ENCODE measurements around the gene ADI1. TPM values are rescaled to one million over a fixed set of nuclear protein-coding genes. Genes with fewer than 3 reads are reported as not detected.
A peak's percentile ranks its signal among the peaks of the same experiment; 100 is the strongest.

ADI1 gene, protein sequence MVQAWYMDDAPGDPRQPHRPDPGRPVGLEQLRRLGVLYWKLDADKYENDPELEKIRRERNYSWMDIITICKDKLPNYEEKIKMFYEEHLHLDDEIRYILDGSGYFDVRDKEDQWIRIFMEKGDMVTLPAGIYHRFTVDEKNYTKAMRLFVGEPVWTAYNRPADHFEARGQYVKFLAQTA
- 43.2 and 45.6 TPM in 2 replicates for polyA plus RNA-seq (2014; cell fraction: cytosol; rRNA removed)
- polyA plus RNA-seq (2014; cell fraction: nucleus; rRNA removed), result 43.4 and 47.2 TPM in 2 replicates

DNA sequence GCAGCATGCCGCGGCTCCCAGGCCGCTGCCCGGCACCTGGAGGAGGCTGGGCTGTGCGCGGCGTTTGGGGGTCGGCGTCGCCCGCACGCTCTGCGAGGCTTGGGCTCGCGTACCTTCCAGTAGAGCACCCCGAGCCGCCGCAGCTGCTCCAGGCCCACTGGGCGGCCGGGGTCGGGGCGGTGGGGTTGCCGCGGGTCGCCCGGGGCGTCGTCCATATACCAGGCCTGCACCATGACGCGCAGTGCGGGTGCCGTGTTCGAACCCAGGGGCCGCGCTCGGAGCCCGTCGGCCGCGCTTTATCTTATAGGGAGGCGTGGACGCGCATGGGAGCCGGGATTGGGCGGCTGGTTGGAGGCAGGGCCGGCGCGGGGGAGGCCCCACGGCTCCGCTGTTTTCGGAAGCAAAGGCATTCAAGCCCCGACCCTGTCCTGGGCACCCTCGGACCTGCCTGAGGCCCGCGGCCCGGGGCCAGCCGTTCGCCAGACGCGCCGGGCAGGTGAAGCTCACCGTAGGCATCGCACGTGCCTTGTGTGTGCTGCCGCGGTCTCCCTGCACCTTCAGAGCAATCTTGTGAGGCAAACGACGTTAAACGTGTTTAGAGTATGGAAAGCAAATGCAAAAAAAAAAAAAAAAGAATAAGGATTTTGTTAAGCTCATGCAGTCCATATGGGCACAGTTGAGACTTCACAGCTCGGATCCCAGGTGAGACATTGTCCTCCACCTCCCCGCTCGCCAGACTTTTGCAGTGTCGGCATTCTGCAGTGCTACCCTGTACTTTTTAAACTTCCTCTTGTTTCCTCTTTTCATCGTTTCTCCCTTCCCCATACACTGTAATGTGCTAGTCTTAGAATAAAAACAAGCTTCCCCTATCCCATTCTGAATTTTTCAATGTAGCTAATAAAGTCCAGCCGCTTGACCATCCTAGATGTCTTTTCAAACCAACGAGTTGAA, at the start of gene ADI1:
Gene ADI1, minus strand, starts transcription at position 277 of the 951 bp plus-strand sequence. Its CDS starts 44 bp downstream, at position 233.
- peak; percentile 85 for DNase-seq (ENCODE audit: low spot score)

DNA sequence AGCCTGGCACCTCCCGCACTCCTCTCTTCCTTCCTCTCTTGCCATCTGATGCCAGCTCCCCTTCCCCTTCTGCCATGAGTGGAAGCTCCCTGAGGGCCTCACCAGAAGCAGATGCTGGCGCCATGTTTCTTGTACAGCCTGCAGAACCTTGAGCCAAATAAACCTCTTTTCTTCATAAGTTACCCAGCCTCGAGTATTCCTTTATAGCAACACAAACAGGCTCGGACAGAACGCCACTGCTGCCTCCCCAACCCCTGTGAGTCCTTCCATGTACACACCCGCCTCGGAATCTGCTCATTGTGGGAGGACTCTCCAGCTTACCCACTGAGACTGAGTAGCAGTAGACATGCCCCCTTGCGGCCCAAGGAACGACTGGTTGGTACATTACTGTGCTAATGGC, 47.5 kb upstream of the ADI1 start:
- DNase-seq (ENCODE audit: low spot score), result no peak

DNA sequence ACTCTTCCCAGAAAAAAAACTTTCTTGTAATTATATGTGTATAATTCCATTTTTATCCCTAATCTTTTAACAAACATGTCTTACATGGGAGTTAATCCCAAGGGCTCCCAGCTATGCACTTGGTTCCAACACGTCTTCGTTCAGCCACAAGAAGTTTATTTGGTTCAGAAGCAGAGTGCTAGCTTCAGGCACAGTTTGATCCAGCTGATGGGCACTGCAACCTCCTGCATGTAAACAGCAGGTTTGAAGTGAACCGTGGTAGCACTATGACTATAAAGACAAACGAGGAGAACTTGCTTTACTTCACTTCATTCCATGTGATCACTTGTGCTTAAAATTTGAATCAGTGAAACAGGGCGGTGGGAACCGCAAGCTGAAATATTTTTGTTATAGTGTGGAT, 45.8 kb upstream of the ADI1 start:
- DNase-seq (ENCODE audit: low spot score), result no peak

DNA sequence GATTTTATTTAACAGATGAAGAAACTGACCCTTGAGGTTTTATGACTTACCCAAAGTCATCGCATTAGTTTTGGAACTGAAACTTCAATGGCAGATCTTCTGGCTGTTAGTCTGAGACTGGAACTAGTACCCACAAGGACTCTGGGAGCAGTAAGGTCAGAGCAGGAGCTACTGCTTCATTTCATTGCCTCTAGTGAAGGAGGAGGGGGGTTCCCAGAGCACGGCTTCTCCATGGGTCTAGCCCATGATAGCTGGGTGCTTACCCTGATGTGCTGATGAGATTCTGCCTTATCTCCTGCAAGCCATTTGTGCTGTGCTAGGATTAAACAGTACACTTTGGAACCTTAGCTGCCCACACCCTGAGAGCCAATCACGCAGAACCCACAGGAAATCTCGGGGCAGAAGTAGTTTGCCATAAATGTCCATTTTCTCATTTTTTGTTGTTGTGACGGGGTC, 44.2 kb upstream of the ADI1 start:
- no peak for DNase-seq (ENCODE audit: low spot score)

DNA sequence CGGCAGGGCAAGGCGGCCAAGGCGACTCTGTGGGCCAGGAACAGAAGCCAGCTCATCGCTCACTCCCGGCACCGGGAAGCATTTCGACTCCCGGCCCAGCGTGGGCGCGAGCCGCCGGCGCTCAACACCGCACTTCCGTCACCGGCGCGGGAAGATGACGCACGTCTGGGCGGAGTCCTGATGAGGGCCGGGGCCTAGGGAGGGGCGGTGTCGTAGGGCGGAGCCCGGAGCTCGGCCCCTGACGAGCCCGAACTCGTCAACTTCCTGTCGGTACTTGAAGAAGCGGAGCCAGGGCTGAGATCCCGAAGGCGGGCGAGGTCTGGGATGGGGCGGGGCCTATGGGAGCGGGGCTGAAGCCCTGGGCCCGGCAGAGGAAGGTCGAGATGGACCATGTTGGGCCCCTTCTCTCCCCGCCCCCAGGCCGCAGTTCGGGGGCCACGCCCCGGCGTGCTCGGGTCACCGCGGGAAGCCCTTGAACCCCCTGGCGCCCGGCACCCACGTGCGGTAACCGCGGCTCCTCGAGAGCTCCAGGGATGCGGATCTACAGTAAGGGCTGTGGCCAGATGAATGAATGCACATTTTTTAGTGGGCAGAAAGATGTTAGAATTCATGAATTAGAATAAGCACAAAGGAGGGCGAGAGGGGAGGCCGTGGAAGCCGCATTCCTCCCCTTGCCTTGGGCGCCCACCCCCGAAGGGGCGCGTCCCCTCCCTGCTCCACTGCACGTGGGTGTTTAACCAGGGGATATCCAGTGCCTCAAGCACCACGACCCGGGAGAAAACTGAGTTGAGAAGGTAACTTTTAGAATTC, 39.1 kb upstream of the ADI1 start, which contains the start of gene RNASEH1:
Gene RNASEH1, minus strand, starts transcription at position 129 of the 810 bp plus-strand sequence. Its CDS starts 73 bp downstream, at position 56.
- DNase-seq (ENCODE audit: low spot score), result peak; percentile 99

DNA sequence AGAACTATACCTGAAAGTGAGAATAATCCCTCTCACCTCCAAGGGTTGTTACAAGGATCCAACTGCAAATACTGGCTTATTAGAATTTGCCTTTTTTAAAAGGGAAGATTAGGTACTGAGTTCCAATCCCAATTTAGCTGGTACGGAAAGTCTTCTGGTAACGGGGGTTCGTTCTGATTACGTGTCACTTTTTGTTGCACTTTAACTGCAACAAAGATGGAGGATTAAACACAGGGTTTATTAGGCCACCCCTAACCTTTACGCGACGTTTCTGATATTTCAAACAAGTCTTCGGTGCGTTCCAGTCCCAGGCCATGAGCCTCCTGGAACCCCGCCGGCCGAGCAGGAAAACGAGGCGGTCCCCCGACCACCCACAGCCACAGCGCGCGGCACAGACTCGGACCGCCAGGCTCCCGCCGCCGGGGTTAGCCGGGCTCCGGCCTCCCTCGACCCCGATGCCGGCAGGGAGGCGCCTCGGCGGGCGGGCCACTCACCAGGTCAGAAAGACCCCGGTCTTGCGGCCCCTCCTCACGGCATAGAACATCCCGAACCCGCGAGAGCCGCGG, 38.4 kb upstream of the ADI1 start:
- DNase-seq (ENCODE audit: low spot score), result no peak

DNA sequence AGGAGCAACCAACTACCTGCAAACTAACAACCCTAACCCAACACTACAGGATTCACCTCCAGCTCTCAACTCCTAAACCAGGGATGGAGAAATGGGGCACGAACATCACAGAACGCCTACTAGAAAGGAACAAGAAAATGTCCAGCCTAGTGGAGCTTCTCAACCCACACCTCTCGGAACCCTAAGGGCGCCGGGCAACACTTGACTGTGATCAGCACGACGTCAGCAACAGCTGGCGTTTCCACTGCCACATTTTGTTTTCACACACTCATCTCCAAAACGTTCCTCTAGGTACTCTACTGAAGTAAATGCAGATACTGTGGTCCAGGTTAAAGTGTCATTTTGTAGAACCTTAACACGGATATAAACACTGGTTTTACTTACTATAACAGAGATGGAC, 34.6 kb upstream of the ADI1 start:
- DNase-seq (ENCODE audit: low spot score), result no peak

DNA sequence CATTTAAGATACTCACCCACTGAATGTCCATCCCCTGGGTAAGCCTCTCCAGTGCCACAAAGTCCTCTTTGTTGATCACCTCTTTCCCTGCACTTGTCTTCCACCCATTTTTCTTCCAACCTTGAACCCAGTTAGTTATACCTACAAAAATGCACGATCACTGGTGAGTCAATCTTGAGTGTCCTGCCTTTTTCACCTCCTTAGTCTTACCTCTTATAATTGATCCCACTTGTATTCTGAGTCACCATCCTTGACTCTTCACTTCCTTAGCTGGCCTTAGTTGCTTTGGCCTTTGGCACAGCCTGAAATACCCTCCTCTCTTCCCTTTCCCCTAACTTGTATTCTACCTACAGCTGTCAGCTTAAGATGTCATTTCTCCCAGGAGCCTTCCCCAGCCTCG, 28.6 kb upstream of the ADI1 start:
- DNase-seq (ENCODE audit: low spot score), result no peak

DNA sequence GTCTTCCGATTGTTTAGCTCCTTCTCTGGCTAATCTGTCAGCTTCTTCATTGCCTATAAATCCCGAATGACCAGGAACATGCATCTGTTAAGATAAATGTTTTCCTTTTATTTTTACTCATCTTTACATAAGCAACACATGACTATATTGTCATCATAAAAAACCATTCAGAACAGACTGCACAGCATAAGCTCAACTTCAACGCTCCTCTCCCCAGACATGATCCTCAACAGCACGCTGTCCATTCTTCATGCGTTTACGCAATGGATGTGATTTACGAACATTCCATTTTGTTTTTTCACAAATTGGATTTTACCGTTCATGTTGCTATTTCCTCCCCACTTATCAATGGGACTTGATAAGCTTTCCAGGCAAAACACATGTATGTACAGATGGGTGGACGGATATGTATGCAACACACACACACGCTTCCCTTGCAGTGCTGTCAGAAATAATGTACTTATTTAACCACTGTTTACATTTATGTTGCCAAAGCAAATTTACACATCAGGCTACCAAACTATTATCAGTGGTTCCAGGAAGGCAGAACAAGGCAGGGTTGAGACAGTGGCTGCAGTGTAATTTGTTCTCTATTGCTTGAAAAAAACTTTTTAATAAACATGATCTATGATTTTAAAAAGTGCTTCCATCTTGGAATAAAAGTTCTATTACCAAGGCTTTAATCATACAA, 26.6 kb upstream of the ADI1 start:
- DNase-seq (ENCODE audit: low spot score), result no peak

DNA sequence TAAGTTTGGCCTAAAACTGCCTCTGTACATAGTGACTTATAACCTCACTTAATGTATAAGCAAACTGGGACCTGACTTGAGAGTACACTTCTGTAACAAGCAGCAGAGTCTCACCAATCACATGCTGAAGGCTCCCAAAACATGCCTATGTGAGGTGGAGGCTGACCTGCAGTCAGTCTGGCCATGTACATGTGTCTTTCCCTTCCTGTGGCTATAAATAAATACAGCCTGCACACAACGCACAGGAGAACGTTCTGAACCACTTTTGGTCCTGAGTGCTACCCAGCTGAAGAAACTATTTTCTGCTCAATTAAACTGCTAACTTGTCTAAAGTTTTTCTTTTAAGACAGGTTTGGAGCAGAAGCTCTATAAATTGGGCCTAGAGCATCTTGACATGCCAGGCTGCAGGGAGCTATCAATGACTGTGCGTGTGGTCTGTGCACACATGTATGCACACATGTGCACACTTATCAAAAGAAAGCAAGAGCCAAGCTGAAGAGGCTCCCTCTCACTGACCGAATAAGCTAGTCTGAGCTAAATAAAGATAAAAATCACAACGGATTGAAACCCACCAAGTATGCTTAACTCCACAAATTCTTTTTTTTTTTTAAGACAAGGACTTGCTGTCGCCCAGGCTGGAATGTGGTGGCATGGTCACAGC, 23.8 kb upstream of the ADI1 start:
- DNase-seq (ENCODE audit: low spot score), result no peak

DNA sequence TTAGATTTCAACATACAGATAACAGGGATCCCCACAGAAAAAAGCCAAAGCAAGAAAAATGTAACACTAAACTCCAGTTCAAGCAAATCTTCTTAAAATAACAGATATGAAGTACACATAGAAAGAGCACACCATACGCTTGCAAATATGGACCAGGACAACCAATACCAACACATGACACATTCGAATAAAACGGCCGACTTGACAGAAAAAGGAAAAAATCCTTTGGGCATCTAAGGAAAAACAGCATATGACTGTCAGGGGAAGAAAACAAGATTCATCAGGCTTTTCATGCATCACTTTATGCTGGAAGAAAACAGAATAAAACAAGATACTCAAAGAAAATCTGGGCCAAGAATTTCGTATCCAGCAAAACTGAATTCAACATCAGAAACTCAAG, 22.8 kb upstream of the ADI1 start:
- DNase-seq (ENCODE audit: low spot score), result no peak

DNA sequence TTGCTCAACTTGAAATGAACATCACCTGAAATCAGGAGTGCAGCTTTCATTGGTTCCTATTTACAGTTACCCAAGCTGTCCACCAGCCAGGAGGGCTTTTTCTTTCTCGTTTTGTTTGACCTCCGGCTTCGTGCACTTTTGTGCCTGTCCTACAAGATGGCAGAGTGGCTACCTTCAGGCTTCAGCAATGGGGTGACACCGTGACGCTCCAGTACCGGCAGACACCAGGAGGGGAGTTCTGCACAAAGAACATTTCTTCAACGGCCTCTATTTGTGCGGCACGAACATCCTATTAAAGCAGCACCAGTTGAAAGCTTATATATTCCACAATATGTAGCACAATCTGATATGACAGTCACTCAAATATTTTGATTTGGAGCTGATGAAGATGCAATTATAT, 20.5 kb upstream of the ADI1 start:
- DNase-seq (ENCODE audit: low spot score), result no peak

DNA sequence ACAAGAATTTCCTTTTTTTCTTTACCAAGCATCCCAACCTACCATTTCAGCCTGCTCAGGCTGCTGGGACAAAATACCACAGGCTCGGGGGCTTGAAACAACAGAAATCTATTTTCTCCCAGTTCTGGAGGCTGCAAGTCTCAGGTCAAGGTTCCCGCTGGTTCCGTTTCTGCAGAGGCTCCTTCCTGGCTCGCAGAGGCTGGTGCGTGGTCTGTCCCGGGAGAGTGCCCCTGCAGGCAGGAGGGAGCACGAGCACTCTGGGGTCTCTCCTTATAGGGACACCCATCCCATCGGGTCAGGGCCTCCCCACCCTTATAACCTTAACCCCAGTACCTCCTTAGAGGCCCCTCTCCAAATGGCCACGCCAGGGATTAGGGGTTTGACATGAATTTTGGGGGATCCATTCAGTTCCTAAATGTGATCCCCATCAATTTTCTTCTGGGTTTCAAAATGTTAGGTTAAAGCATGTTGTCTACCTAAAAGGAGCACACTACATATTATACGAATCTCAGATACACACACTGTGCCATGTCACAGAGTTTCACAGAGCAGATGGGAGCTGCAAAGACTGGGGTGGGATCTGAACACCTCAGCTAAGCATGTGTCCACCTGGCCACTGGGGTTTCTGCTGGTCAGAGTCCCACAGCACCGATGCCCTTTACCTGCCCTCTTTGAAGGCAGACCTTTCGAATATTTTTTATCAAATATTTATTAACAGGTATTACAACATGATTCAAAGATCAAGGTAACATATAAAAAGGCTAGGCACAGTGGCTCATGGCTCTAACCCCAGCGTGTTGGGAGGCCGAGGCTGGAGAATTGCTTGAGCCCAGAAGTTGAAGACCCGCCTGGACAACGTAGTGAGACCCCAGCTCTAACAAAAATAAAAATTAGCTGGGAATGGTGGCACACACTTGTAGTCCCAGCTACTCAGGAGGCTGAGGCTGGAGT, 17.6 kb upstream of the ADI1 start:
- DNase-seq (ENCODE audit: low spot score), result peak; percentile 66

DNA sequence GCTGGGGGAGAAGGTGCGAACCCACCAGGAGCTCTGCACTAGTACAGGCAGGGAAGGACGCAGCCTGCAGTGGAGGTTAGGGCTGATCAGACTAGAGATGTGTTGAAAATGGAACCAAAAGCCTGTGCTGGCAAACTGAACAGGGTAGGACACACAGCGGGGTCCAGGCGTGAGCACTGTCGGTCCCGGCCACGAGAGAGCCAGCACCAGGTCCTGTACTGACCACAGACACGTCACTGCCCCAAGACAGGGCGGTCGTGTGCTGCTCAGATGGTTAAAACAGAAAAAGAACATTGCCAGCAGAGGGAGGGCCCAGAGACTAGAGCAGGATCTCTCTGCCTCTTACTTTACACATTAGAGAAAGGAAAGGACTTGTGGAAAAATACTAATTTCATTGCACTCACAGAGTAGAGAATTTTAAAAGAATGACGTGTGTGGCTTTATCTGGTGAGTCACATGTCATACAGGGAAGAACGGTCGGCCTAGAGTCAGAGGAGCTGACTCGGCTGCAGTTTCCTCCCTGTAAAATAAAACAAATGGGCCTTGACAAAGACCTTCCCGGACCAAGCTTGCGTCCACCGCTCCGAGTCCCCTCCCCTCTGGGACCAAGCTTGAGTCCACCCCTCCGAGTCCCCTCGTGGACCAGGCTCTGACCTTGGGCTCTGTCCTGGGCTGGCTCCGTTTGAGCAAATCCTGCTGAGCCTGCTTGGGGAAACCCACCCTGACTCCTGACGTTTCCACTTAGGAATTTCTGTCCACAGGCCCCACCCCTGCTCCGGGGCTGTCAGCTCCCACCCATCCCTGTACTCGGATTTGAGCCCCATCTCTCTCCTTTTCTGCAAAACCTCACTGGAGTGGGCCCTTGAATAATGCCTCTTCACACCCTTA, 16.7 kb upstream of the ADI1 start:
- no peak for DNase-seq (ENCODE audit: low spot score)

DNA sequence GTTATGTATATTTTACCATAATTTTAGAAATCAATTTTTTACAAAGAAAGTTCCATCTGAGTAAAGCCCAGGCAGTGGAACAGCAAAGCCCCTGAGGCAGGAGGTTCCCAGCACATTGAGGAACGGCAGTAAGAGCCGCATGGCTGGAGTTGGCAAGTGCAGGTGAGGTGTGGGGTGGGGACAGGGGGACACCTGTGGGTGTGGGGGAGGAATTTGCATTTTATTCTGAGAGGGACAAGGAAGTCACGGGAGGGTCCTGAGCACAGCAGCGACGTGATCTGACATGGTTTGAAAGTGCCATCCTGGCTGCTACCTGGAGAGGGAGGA, 16.1 kb upstream of the ADI1 start:
- no peak for DNase-seq (ENCODE audit: low spot score)

DNA sequence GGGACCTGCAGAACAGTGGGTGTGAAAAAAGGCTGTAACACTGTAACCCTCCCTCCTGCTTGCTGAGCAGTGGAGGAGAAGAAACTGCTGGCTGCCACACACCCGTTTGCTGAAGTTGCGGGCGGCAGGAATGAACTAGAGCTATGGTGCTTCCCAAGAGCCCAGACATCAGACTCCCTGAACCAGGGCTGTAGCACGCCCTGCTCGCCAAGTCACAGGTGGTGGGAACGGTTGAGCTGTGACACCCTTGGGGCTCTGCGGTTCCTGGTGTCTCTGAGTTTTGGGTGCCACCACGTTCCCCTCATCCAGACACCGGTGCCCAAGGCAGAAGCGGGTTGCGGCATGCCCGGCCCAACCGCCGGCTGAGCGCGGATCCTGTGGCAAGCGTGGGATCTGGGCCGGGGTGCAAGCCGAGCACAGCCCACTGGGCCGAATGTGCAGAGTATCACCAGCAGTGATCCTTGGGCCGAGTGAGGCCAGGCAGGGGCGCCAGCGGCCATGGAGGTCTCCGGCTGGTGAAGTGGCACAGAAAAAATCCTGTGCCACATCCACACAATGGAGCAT, 15.0 kb upstream of the ADI1 start:
- DNase-seq (ENCODE audit: low spot score), result no peak

DNA sequence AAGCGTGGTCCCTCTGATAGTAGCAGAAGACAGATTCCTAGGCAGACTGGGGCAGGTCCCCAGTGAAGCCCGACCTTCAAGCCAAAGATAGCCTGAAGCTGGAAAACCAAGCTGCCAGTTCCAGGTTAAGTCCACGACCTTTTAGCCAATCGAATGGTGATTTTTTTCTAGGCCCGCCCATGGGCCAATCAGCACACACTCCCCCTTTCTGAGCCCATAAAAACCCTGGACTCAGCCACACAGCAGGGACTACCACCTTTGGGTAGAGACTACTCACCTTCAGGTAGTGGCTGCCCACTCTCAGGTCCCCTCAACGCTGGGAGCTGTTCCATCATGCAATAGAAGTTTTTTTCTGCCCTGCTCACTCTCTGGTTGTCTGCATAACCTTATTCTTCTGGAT, 14.5 kb upstream of the ADI1 start:
- DNase-seq (ENCODE audit: low spot score), result no peak

DNA sequence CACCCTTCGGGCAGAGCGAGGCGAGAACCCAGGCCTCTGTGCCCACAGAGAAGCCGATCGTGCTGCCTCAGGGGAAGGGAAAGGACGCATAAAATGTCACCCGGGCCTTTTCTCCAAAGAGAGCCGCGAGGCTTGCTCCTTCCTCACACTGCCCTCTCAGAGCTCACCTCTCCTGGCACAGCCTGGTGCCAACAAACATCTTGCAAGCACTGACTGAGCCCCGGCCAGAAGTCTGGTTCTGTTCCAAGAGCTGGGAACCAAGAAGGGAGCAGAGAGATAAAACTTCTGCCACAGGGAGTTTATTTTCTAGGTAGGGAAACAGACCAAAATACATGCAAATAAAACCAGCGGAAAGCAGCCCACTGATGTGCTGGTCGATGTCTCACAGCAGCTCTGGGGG, 13.6 kb upstream of the ADI1 start:
- DNase-seq (ENCODE audit: low spot score), result no peak

Data from SK-N-DZ (cell line).